Measurements from ENCODE around the gene TWSG1.

TWSG1 gene

DNA sequence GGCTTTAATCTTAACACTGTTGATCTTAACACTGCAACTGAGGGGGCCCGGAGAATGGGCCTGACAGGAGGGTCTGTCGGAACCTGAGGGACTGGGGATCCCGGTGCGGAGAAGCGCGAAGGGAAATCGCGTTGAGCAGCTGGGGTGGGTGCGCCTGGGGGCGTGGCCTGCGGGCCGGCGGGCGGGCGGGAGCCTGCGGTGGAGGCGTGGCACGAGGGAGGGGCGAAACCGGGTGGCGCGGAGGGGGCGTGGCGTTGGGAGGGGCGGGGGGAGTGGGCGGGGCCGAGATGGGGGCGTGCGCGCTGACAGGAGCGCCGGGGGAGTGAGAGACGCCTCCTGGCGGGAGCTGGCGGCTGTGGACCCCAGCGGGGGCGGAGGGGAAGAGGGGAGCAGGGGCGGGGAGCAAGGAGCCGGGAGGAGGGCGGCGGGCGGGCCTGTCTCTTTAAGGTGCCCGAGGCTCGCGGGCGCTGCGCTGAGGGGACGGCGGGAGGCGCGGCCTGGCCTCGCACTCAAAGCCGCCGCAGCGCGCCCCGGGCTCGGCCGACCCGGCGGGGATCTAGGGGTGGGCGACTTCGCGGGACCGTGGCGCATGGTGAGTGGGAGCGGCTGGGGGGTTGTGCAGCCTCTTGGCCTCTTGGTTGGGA lies at the start of gene TWSG1:
Gene TWSG1, plus strand, starts transcription at position 445 of the 644 bp plus-strand sequence. CDS start 2,457 bp downstream, outside the sequence.
- TF ChIP-seq EZH2phosphoT487 (IDR thresholded peaks at IDR 0.05; ENCODE audit: borderline replicate concordance): no peak
- no peak for TF ChIP-seq CTCF (conservative IDR thresholded peaks at IDR 0.05; ENCODE audit: low read length)
- H2AFZ ChIP-seq (ENCODE audit: low read length): peak within 1 kb of the TSS; percentile 79
- peaks cover 8% of the 10 kb centered on the region for H4K20me1 ChIP-seq (ENCODE audit: insufficient read depth, low read length, poor library complexity, severe bottlenecking)
- no peaks in the 10 kb centered on the region for H3K36me3 ChIP-seq (ENCODE audit: insufficient read depth, low read length)
- H3K4me1 ChIP-seq (ENCODE audit: insufficient read depth, low read length, poor library complexity, severe bottlenecking): peaks cover 29% of the 10 kb centered on the region
- peak within 1 kb of the TSS; percentile 89 for H3K4me2 ChIP-seq (ENCODE audit: low read depth, low read length, poor library complexity, severe bottlenecking)
- no peaks in the 10 kb centered on the region for H3K9me3 ChIP-seq (ENCODE audit: insufficient read depth, low read depth, low read length)
- H3K4me3 ChIP-seq (ENCODE audit: low read length, poor library complexity, severe bottlenecking): peak within 1 kb of the TSS; percentile 77
- peak within 1 kb of the TSS; percentile 70 for H3K9ac ChIP-seq (ENCODE audit: low read depth, low read length, poor library complexity, severe bottlenecking)
- no peaks in the 10 kb centered on the region for H3K27me3 ChIP-seq (ENCODE audit: insufficient read depth, low read length, poor library complexity, severe bottlenecking)
- no peaks in the 10 kb centered on the region for H3F3A ChIP-seq (ENCODE audit: low read depth)
- H3K79me2 ChIP-seq (ENCODE audit: insufficient read depth, low read length): peaks cover 17% of the 10 kb centered on the region
- no peaks in the 10 kb centered on the region for H3K9me2 ChIP-seq (replicated peaks; ENCODE audit: low read depth, low read length)

DNA sequence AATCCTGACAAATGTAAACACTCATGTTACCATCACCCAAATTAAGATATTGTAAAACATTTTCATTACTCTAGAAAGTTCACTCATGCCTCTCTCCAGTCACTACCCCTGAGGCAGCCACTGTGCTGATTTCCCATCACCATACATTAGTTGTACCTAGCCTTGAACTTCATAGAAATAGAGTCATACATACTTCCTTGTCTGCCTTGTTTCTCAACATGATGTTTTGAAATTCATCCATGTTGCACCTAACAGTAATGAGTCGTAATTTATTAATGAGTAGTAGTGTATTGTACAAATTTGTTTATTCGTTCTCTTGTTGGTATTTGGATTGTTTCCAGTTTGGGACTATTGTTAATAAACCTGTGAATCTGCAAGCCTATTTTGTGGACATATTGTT lies 49.0 kb upstream of the TWSG1 start:
- Histone ChIP-seq H3F3A (ENCODE audit: low read depth) (no peaks in the 10 kb centered on the region), H3K27me3 (ENCODE audit: insufficient read depth, low read length, poor library complexity, severe bottlenecking) (no peaks in the 10 kb centered on the region), H3K9ac (ENCODE audit: low read depth, low read length, poor library complexity, severe bottlenecking) (no peak overlapping the region), H3K79me2 (ENCODE audit: insufficient read depth, low read length) (no peaks in the 10 kb centered on the region), H3K4me2 (ENCODE audit: low read depth, low read length, poor library complexity, severe bottlenecking) (no peak overlapping the region), H3K36me3 (ENCODE audit: insufficient read depth, low read length) (no peaks in the 10 kb centered on the region), H3K9me2 (replicated peaks; ENCODE audit: low read depth, low read length) (no peaks in the 10 kb centered on the region), H3K4me1 (ENCODE audit: insufficient read depth, low read length, poor library complexity, severe bottlenecking) (no peaks in the 10 kb centered on the region), H3K4me3 (ENCODE audit: low read length, poor library complexity, severe bottlenecking) (no peak overlapping the region), H3K9me3 (ENCODE audit: insufficient read depth, low read depth, low read length) (no peaks in the 10 kb centered on the region), H2AFZ (ENCODE audit: low read length) (no peak overlapping the region), H4K20me1 (ENCODE audit: insufficient read depth, low read length, poor library complexity, severe bottlenecking) (no peaks in the 10 kb centered on the region)
- TF ChIP-seq CTCF (conservative IDR thresholded peaks at IDR 0.05; ENCODE audit: low read length) (no peak), EZH2phosphoT487 (IDR thresholded peaks at IDR 0.05; ENCODE audit: borderline replicate concordance) (no peak)

DNA sequence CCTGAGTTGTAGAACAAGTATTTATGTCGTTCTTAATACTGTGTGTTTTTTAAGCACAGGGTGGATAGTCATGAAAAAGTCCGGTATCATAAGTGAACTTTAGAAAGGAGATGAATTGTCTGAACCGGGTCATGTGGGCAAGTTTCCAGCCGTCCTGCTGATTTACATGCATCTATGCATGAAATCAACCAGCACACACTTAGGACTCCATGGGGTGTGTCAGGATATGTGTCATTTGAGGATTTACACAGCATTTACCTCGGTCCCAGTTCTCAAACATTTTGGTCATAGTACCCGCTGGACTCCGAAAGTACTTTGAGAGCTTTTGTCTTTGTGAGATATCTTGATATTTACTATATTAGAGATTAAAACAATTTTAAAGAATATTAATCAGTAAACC lies 47.5 kb upstream of the TWSG1 start:
- Histone ChIP-seq H3K9me2 (replicated peaks; ENCODE audit: low read depth, low read length) (no peaks in the 10 kb centered on the region), H3F3A (ENCODE audit: low read depth) (no peaks in the 10 kb centered on the region), H3K36me3 (ENCODE audit: insufficient read depth, low read length) (no peaks in the 10 kb centered on the region), H3K79me2 (ENCODE audit: insufficient read depth, low read length) (no peaks in the 10 kb centered on the region), H3K4me1 (ENCODE audit: insufficient read depth, low read length, poor library complexity, severe bottlenecking) (no peaks in the 10 kb centered on the region), H4K20me1 (ENCODE audit: insufficient read depth, low read length, poor library complexity, severe bottlenecking) (no peaks in the 10 kb centered on the region), H2AFZ (ENCODE audit: low read length) (no peak overlapping the region), H3K4me3 (ENCODE audit: low read length, poor library complexity, severe bottlenecking) (no peak overlapping the region), H3K9ac (ENCODE audit: low read depth, low read length, poor library complexity, severe bottlenecking) (no peak overlapping the region), H3K27me3 (ENCODE audit: insufficient read depth, low read length, poor library complexity, severe bottlenecking) (no peaks in the 10 kb centered on the region), H3K4me2 (ENCODE audit: low read depth, low read length, poor library complexity, severe bottlenecking) (no peak overlapping the region), H3K9me3 (ENCODE audit: insufficient read depth, low read depth, low read length) (no peaks in the 10 kb centered on the region)
- TF ChIP-seq CTCF (conservative IDR thresholded peaks at IDR 0.05; ENCODE audit: low read length) (no peak), EZH2phosphoT487 (IDR thresholded peaks at IDR 0.05; ENCODE audit: borderline replicate concordance) (no peak)
